SK-N-SH treated with all-trans-retinoic acid at 6 μM for 48 hours (cell line): ENCODE measurements around the gene UPK1A.

Experiments
- ATAC-seq: fragments of 200-7000 bp; cut with Tn5 transposase; 3 replicates; pipeline ENCODE4 v1.9.1; 2020; ENCODE audit warnings: mild to moderate bottlenecking, moderate library complexity
- ARNTL ChIP-seq: fragments of 450-650 bp; formaldehyde crosslinking; IDR thresholded peaks from 2 replicates; pipeline ENCODE4 v1.5.0; 2020; ENCODE audit warnings: low read depth, mild to moderate bottlenecking, moderate library complexity, borderline replicate concordance
- CREB5 ChIP-seq: fragments of 250-450 bp; sonication (Bioruptor Pico); IDR thresholded peaks from 2 replicates; pipeline ENCODE4 v1.5.1; 2020; ENCODE audit warnings: low read depth, mild to moderate bottlenecking, moderate library complexity
- CSDC2 ChIP-seq: fragments of 250-450 bp; sonication (Bioruptor Pico); IDR thresholded peaks from 2 replicates; pipeline ENCODE4 v1.5.0; 2020; ENCODE audit warnings: mild to moderate bottlenecking, moderate library complexity
- CSRNP3 ChIP-seq: fragments of 250-450 bp; sonication (Bioruptor Pico); IDR thresholded peaks from 2 replicates; pipeline ENCODE4 v1.5.1; 2021; ENCODE audit warnings: mild to moderate bottlenecking, moderate library complexity
- ESRRG ChIP-seq: fragments of 250-450 bp; sonication (Bioruptor Pico); IDR thresholded peaks from 2 replicates; pipeline ENCODE4 v1.6.1; 2021; ENCODE audit warnings: mild to moderate bottlenecking
- ISL1 ChIP-seq: fragments of 250-450 bp; sonication (Bioruptor Pico); IDR thresholded peaks from 2 replicates; pipeline ENCODE4 v2.1.2; 2022; ENCODE audit warnings: mild to moderate bottlenecking, moderate library complexity
- OSR1 ChIP-seq: fragments of 250-450 bp; sonication (Bioruptor Pico); IDR thresholded peaks from 2 replicates; pipeline ENCODE4 v1.8.0; 2022; ENCODE audit warnings: moderate library complexity, mild to moderate bottlenecking, inconsistent platforms
- PATZ1 ChIP-seq: fragments of 250-450 bp; sonication (Bioruptor Pico); IDR thresholded peaks from 2 replicates; pipeline ENCODE4 v1.8.0; 2020; ENCODE audit warnings: mild to moderate bottlenecking, moderate library complexity, borderline replicate concordance
- POU6F1 ChIP-seq: fragments of 250-450 bp; sonication (Bioruptor Pico); IDR thresholded peaks from 2 replicates; pipeline ENCODE4 v1.8.0; 2021; ENCODE audit warnings: low read depth, mild to moderate bottlenecking, moderate library complexity, borderline replicate concordance
- PPARA ChIP-seq: fragments of 250-450 bp; sonication (Bioruptor Pico); IDR thresholded peaks from 2 replicates; pipeline ENCODE4 v1.5.0; 2020; ENCODE audit warnings: mild to moderate bottlenecking, borderline replicate concordance
- RARB ChIP-seq: fragments of 250-450 bp; sonication (Bioruptor Pico); IDR thresholded peaks from 2 replicates; pipeline ENCODE4 v1.8.0; 2021; ENCODE audit warnings: mild to moderate bottlenecking, moderate library complexity
- SNAI2 ChIP-seq: fragments of 250-450 bp; sonication (Bioruptor Pico); IDR thresholded peaks from 2 replicates; pipeline ENCODE4 v1.5.0; 2020; ENCODE audit warnings: mild to moderate bottlenecking, moderate library complexity
- TCF4 ChIP-seq: fragments of 250-450 bp; sonication (Bioruptor Pico); IDR thresholded peaks from 2 replicates; pipeline ENCODE4 v1.8.0; 2021; ENCODE audit warnings: mild to moderate bottlenecking, moderate library complexity, borderline replicate concordance
- TOX ChIP-seq: fragments of 250-450 bp; sonication (Bioruptor Pico); IDR thresholded peaks from 2 replicates; pipeline ENCODE4 v1.8.0; 2021; ENCODE audit warnings: mild to moderate bottlenecking, moderate library complexity, borderline replicate concordance
- TSHZ2 ChIP-seq: fragments of 250-450 bp; sonication (Bioruptor Pico); IDR thresholded peaks from 2 replicates; pipeline ENCODE4 v1.5.0; 2020; ENCODE audit warnings: mild to moderate bottlenecking, moderate library complexity
- ZC3H10 ChIP-seq: fragments of 250-450 bp; sonication (Bioruptor Pico); IDR thresholded peaks from 2 replicates; pipeline ENCODE4 v1.5.1; 2021; ENCODE audit warnings: mild to moderate bottlenecking, moderate library complexity
- ZFP3 ChIP-seq: fragments of 250-450 bp; sonication (Bioruptor Pico); IDR thresholded peaks from 2 replicates; pipeline ENCODE4 v1.5.0; 2020; ENCODE audit warnings: mild to moderate bottlenecking, moderate library complexity
- ZFP30 ChIP-seq: fragments of 450-650 bp; formaldehyde crosslinking; IDR thresholded peaks from 2 replicates; pipeline ENCODE4 v1.5.0; 2022; ENCODE audit warnings: mild to moderate bottlenecking, moderate library complexity
- ZNF565 ChIP-seq: fragments of 450-650 bp; formaldehyde crosslinking; conservative IDR thresholded peaks from 2 replicates; pipeline ENCODE4 v1.5.0; 2020; ENCODE audit warnings: low read depth, mild to moderate bottlenecking, moderate library complexity
- ZNF70 ChIP-seq: fragments of 450-650 bp; formaldehyde crosslinking; IDR thresholded peaks from 2 replicates; pipeline ENCODE4 v1.5.0; 2020; ENCODE audit warnings: mild to moderate bottlenecking, moderate library complexity
- ZNF8 ChIP-seq: fragments of 450-650 bp; formaldehyde crosslinking; IDR thresholded peaks from 2 replicates; pipeline ENCODE4 v1.5.0; 2020; ENCODE audit warnings: mild to moderate bottlenecking, moderate library complexity

Gene UPK1A

GRCh38 chr19:35719402-35720162 lies 53.3 kb downstream of the UPK1A start:
- ATAC-seq = no peak
- no peak for TF ChIP-seq TOX (CRISPR knock-in tag)

- TF ChIP-seq ZNF565 (CRISPR knock-in tag) (no peak), PATZ1 (no peak), ZC3H10 (CRISPR knock-in tag) (no peak), PPARA (CRISPR knock-in tag) (no peak), POU6F1 (no peak), CSRNP3 (CRISPR knock-in tag) (no peak), ZNF8 (CRISPR knock-in tag) (no peak), OSR1 (CRISPR knock-in tag) (no peak), ISL1 (CRISPR knock-in tag) (no peak), TOX (CRISPR knock-in tag) (no peak), CREB5 (CRISPR knock-in tag) (no peak), ZFP30 (CRISPR knock-in tag) (no peak), TSHZ2 (no peak), TCF4 (CRISPR knock-in tag) (no peak), ZNF70 (CRISPR knock-in tag) (no peak), ZFP3 (CRISPR knock-in tag) (no peak)
- no peak for ATAC-seq
Observed at GRCh38 chr19:35720163-35720524, 53.8 kb downstream of the UPK1A start.

GRCh38 chr19:35720648-35721047 lies 54.3 kb downstream of the UPK1A start:
- ATAC-seq = no peak
- TF ChIP-seq POU6F1 = no peak
- TF ChIP-seq TSHZ2 = no peak
- TF ChIP-seq ISL1 (CRISPR knock-in tag) = no peak
- no peak for TF ChIP-seq ZNF8 (CRISPR knock-in tag)
- TF ChIP-seq ZFP30 (CRISPR knock-in tag) = no peak
- TF ChIP-seq ZFP3 (CRISPR knock-in tag) = no peak
- TF ChIP-seq SNAI2 (CRISPR knock-in tag) = no peak
- no peak for TF ChIP-seq CSDC2 (CRISPR knock-in tag)
- no peak for TF ChIP-seq ZNF70 (CRISPR knock-in tag)
- no peak for TF ChIP-seq TCF4 (CRISPR knock-in tag)
- no peak for TF ChIP-seq ESRRG
- TF ChIP-seq RARB (CRISPR knock-in tag) = no peak
- no peak for TF ChIP-seq ZNF565 (CRISPR knock-in tag)
- TF ChIP-seq PATZ1 = no peak
- TF ChIP-seq ARNTL (CRISPR knock-in tag) = no peak
